G401 (cell line): Measurements from ENCODE around the gene SPCS1. TPM values are rescaled to one million over a fixed set of nuclear protein-coding genes. Genes with fewer than 3 reads are reported as not detected.
"Not testable (repeated sequence)": the region's sequence is repeated elsewhere in the genome, so short reads cannot be mapped to it uniquely, and the experiment has no call there.

Experiments used
- DNase-seq: peaks from one replicate; pipeline ENCODE4 v3.0.0-alpha.2; 2015; ENCODE audit warnings: low spot score
- in situ Hi-C: cut with HindIII; loops from 2 replicates; pipeline ENCODE4 v1.10.0; 2016; ENCODE audit warnings: low sequenced_read_pairs, mixed read lengths
- total RNA-seq: library from RNA; depleted of rRNA; stranded (reverse); fragments of >200 nt; shearing (Covaris generic); gene quantifications from 2 replicates; pipeline ENCODE4 v1.2.3, GENCODE V29; 2014; rRNA removed

Gene SPCS1
- total RNA-seq, result 80.3 and 99.9 TPM in 2 replicates

GRCh38 chr3:52705688-52706686 lies at the start of gene SPCS1, which contains the start of gene GLT8D1:
SPCS1 (plus strand) TSS chr3:52706106; CDS start chr3:52706247, 141 bp downstream.
GLT8D1 (minus strand) TSS chr3:52705791; CDS start chr3:52700460, 5,331 bp downstream.
- in situ Hi-C loops, result no loop called here
- peak; percentile 89 for DNase-seq

DNA sequence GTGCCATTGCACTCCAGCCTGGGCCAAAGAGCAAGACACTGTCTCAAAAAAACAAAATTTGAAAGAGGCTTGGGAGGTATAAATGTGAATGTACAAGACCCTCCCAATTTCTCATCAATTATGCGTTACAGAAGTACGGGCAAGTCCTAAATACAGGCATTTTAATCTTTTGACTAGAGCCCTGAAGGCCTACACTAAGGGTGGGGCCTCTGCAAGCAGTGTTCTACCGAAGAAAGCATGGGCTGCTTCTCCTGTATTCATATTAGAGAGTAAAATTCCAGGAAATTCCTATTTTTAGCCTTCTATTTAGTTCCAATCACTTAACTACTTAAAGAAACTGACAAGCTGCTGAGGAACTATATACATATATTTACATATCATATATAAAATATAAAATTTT lies 45.9 kb upstream of the SPCS1 start:
- in situ Hi-C loops, result no loop called here
- DNase-seq, result no peak

GRCh38 chr3:52663098-52663497 lies 42.8 kb upstream of the SPCS1 start:
- in situ Hi-C loops, result no loop called here
- no peak for DNase-seq

DNA sequence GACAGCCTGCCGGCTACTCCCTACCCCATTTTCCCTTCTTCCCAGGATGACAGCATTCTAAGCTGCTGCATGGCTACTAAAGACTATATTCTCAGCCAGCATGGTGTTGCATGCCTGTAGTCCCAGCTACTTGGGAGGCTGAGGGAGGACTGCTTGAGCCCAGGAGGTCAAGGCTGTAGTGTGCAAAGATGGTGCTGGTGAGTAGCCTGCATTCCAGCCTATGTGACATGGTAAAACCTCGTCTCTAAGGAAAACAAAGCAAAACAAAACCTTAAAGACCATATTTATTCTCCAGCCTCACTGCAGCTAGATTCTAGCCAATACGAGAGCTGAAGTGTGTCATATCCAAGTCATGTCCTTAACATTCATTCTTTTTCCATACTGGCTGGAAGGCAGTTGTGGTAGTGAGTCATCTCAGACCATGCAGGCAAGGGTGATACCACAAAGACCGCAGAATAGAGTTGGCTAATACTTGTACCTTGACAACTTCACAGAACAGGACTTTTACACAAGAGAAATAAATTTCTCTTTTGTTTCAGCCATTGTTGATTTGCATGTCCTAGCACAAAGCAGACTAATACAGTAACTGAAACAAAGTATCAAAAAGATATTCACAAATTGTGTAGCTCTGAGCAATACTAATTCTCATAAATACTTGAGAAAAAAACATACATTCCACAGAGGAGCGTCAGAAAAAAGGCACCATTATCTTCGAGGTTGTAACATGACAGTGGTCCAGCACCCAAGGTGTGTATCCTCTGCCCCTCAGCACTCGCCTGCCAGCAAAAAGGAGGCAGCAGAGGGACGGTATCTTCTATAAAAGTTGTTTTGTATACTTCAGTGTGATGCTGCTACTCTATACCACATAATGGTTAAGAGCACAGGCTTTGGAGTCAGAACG lies 35.0 kb upstream of the SPCS1 start:
- in situ Hi-C loops, result no loop called here
- no peak for DNase-seq

DNA sequence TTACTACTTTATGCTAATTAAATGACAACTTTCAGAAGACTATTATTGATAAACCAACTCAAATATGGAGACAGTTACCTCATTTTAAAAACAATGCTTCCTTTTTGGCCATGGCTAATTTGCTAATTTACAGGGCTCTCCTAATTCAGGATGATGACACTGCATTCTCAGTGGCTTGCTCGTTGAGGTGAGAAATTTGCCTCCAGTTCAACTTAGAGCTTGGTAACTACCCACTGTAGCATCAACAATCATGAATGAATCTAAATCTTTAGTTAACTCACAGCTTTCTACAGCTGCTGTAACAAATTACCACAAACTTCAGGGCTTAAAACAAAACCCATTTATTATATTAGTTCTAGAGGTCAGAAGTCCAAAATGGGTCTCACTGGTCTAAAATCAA lies 34.2 kb upstream of the SPCS1 start:
- in situ Hi-C loops, result no loop called here

GRCh38 chr3:52676201-52676600 lies 29.7 kb upstream of the SPCS1 start:
- in situ Hi-C loops, DNase-seq: not testable (repeated sequence)

More for the DNA sequence above, 34.2 kb upstream of the SPCS1 start:
- no peak for DNase-seq

GRCh38 chr3:52678265-52679198 lies 27.4 kb upstream of the SPCS1 start:
- in situ Hi-C loops, result no loop called here
- no peak for DNase-seq

DNA sequence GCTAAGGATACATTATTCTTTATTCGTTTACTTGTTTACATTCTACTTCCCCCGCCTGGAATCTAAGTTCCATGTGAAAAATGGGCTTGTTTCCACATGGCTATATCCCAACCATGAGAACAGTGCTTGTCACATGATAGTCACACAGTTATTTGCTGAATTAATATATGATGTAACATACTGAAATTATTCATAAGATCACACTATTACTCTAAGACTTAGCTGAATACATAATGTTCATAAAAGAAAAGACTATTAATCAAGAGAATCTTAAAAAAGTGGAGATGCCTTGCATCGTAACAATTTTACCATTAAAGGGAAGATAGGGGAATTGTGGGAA lies 26.7 kb upstream of the SPCS1 start:
- DNase-seq, result no peak
- in situ Hi-C loops, result no loop called here

GRCh38 chr3:52679811-52680210 lies 26.1 kb upstream of the SPCS1 start:
- in situ Hi-C loops, result no loop called here

GRCh38 chr3:52681596-52681995 lies 24.3 kb upstream of the SPCS1 start:
- in situ Hi-C loops, result no loop called here
- no peak for DNase-seq

More at GRCh38 chr3:52679811-52680210, 26.1 kb upstream of the SPCS1 start:
- no peak for DNase-seq

- DNase-seq, result peak; percentile 29
- in situ Hi-C loops, result no loop called here
Measured at GRCh38 chr3:52682016-52682415, 23.9 kb upstream of the SPCS1 start.

DNA sequence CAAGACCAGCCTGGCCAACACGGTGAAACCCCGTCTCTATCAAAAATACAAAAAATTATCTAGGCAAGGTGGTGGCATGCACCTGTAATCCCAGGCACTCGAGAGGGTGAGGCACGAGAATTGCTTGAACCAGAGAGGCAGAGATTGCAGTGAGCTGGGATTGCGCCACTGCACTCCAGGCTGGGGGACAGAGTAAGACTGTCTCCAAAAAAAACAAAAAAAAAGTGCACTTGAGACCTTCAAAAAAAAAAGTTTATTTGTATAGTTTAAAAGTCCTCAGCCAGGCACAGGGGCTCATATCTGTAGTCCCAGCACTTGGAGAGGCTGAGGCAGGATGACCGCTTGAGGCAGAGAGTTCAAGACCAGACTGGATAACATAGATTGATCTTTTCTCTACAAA lies 22.3 kb upstream of the SPCS1 start:
- DNase-seq, result no peak
- in situ Hi-C loops, result no loop called here

DNA sequence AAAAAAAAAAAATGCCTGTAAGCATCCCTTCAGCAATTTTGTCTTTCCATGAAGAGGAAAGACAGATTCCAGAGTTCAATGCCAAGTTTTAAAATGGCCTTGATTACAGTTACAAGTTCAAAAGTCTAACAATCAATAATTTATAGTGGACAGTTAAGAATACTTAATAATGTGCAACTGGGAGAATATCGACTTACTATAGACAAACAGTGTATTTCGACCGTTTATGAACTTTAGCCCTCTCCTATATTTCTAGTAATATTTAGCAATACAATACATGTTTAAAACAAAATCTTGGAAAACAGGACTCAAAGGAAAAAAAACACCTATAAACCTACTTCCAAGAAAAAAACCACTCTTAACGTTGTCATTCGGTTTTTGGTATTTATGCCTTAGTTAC lies 21.7 kb upstream of the SPCS1 start:
- in situ Hi-C loops, result no loop called here
- DNase-seq, result no peak

DNA sequence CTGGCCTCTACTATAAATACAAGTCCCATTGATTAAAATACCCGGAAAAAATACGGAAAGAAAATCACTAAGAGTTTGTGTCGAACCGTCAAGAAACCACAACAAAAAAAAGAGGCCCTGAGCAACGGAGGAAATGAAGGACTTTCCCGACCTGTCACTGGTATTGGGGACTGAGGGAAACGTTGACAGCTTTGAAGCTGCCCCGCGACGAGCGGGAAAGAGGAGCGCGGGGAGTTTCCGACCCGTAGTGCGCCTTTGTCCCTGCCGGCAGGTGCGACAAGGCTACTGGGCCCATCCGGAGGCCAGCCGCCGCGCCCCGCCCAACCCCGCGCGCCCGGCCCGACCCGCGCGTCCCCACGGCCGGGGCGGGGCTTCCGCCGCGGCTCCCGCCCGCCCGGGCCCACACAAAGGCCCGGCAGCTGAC lies 20.6 kb upstream of the SPCS1 start:
- in situ Hi-C loops, result no loop called here
- peak; percentile 77 for DNase-seq

- DNase-seq, result peak; percentile 95
- in situ Hi-C loops, result no loop called here
Measured at GRCh38 chr3:52685709-52686691, 19.9 kb upstream of the SPCS1 start, which contains the start of the genes GNL3 and PBRM1. GNL3 (plus strand) TSS chr3:52686032; CDS start chr3:52686093, 61 bp downstream. PBRM1 (minus strand) TSS chr3:52685913.

DNA sequence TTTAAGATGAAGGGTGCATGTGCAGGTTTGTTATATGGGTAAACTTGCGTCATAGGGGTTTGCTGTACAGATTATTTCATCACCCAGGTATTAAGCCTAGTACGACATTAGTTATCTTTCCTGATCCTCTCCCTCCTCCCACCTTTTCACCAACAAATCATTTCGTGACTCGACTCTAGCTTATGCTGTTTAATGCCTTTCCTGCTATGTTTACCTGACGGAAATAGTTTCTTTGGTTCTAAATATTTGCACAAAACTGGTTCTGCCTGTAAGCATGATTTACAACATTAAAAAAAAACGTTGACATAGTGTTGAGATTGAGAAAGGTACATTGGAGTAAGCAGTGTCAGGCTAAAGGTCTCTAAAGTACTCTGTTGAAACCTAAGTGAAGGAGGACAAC lies 17.6 kb upstream of the SPCS1 start:
- no peak for DNase-seq
- in situ Hi-C loops, result no loop called here

GRCh38 chr3:52689151-52689550 lies 16.8 kb upstream of the SPCS1 start:
- in situ Hi-C loops, result no loop called here
- no peak for DNase-seq
